GM13976 (cell line): Measurements from ENCODE around the gene NMT1.

Source experiments
- DNase-seq: peaks from one replicate; pipeline ENCODE4 v3.0.0; 2012; ENCODE audit warnings: low spot score
- CTCF ChIP-seq: IDR thresholded peaks from 2 replicates; pipeline ENCODE4 v1.5.1; 2012; ENCODE audit warnings: borderline replicate concordance, mild to moderate bottlenecking; ENCODE audit not compliant: insufficient read depth; ENCODE audit errors: extremely low read depth, missing control alignments, control extremely low read depth
- in situ Hi-C: fragments of 300-500 bp; cut with MboI; formaldehyde crosslinking; loops from one replicate; pipeline ENCODE4 v1.12.0; 2022; ENCODE audit warnings: low sequenced_read_pairs, mixed read lengths, inconsistent platforms; ENCODE audit not compliant: unreplicated experiment

Gene NMT1

GRCh38 chr17:45132572-45133463, 71.7 kb downstream of the NMT1 start:
- in situ Hi-C loops = loop anchor here (10.0 kb wide), 1 partner anchor 62 kb away; no protein-coding TSS in a partner anchor
- peak; percentile 94 for TF ChIP-seq CTCF
- peak; percentile 96 for DNase-seq

GRCh38 chr17:45135192-45135977, 74.3 kb downstream of the NMT1 start, which contains the start of gene ACBD4:
ACBD4 (plus strand) TSS chr17:45135687; CDS start chr17:45136145, 458 bp downstream.
- peak; percentile 100 for TF ChIP-seq CTCF
- in situ Hi-C loops = loop anchor here (10.0 kb wide), 1 partner anchor 59 kb away; no protein-coding TSS in a partner anchor
- peak; percentile 97 for DNase-seq

- no peak for TF ChIP-seq CTCF
- in situ Hi-C loops = loop anchor here (10.0 kb wide), 1 partner anchor 59 kb away; no protein-coding TSS in a partner anchor
- no peak for DNase-seq
These were observed 75.1 kb downstream of the NMT1 start for GRCh38 chr17:45135978-45136791.

GRCh38 chr17:45136846-45137560, 75.9 kb downstream of the NMT1 start:
- TF ChIP-seq CTCF = no peak
- in situ Hi-C loops = loop anchor here (10.0 kb wide), 1 partner anchor 58 kb away; no protein-coding TSS in a partner anchor
- no peak for DNase-seq

- no peak for TF ChIP-seq CTCF
- no peak for DNase-seq
- in situ Hi-C loops = loop anchor here (10.0 kb wide), 1 partner anchor 57 kb away; no protein-coding TSS in a partner anchor
These were observed 76.6 kb downstream of the NMT1 start for GRCh38 chr17:45137561-45138305.
